ENCODE results near the gene ASAP2.
"Not testable (repeated sequence)": the region's sequence is repeated elsewhere in the genome, so short reads cannot be mapped to it uniquely, and the experiment has no call there.

The ASAP2 gene

DNA sequence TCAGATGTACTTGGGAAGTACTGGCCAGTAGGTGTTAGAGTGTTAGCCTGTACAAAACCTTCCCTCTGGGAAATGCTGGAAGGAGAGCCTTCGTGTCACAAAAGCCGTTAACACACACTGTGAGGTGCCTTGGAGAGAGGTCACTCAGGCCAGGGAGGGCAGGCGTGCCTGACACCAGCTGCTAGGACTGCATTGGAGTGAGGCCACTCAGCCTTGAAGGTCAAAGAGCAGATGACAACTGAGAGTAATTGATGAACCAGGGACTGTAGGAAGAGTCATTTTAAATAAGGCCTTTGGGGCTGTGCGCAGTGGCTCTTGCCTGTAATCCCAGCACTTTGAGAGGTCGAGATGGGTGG lies 45.4 kb downstream of the ASAP2 start:
- Mint-ChIP-seq H3K27me3 (peaks cover 3 to 4% of the 10 kb centered on the region in 2 donors), H3K4me3 (no peak overlapping the region), H3K36me3 (peaks cover 0 to 1% of the 10 kb centered on the region in 2 donors), H3K4me1 (no peaks in the 10 kb centered on the region), H3K9me3 (no peaks in the 10 kb centered on the region), H3K27ac (no peak overlapping the region)
- DNase-seq: no peak
- no peak for ATAC-seq (replicated peaks)

DNA sequence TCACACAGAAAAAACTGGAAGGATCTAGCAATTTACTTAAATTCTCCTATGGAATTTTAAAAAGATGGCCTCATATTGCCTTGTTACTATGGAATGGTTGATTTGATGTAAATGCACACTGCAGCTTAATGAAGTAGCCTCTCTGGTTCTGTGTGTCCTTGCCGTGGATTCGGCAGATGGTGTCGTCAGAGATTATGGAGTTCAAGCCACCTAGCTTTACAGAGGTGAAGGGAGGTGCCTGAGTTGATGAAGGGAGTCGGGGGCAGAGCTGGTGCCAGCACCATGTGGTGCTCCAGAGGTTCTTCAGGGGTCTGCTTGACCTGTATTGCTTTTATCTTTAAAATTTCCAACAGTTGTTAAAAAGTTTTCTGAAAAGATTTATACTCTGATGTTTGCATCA lies 48.8 kb downstream of the ASAP2 start:
- Mint-ChIP-seq H3K4me3 (no peak overlapping the region), H3K36me3 (peaks cover 0 to 1% of the 10 kb centered on the region in 2 donors), H3K9me3 (no peaks in the 10 kb centered on the region), H3K27ac (no peak overlapping the region), H3K27me3 (peaks cover 3 to 4% of the 10 kb centered on the region in 2 donors), H3K4me1 (no peaks in the 10 kb centered on the region)
- no peak for ATAC-seq (replicated peaks)
- DNase-seq: no peak

DNA sequence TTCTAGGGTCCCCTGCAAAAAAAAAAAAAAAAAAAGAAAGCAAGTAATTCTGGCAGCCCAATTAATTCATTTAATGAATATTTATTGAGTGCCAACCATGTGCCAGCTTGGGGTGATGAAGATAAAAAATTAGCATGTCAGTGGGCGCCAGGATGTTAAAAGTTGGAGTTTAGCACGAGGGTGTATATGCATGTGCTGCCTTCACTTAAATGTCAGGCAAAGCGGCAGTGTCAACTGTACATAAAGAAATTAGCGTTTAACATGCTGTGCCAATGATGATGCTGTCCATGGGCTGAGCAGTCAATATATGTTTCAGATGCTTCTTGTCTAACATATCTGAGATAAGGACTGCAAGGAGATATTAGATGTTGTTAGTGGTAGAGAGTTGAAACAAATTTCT lies 49.5 kb downstream of the ASAP2 start:
- Mint-ChIP-seq H3K27ac (no peak overlapping the region), H3K27me3 (no peaks in the 10 kb centered on the region), H3K9me3 (no peaks in the 10 kb centered on the region), H3K4me3 (no peak overlapping the region), H3K36me3 (peaks cover 0 to 1% of the 10 kb centered on the region in 2 donors), H3K4me1 (peaks cover 0 to 5% of the 10 kb centered on the region in 2 donors)
- DNase-seq (no peak), ATAC-seq (replicated peaks) (no peak)

DNA sequence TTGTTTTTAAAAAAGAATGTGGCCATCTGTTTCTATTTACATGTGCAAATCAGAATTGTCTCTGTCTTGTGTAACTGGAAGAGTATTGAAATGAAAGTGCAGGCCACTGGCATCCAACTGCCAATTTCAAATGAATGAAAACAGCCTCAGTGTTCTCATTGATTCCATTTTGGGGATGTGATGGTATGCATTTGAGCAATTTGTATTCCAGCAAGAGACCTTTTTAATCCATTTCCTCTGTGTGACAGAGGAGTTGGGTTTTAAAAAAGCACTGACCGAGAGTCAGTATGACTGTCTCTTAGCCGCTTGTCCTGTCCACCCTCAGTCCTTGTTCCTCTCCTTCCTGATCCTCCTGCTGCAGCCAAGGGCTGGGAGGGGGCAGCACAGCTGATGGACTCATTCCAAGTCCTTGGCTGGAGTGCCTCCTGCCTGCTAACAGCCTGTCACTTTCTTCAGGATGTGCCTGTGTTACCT lies 50.0 kb downstream of the ASAP2 start:
- ATAC-seq (replicated peaks) (no peak), DNase-seq (no peak)
- Mint-ChIP-seq H3K27ac (no peak overlapping the region), H3K4me3 (no peak overlapping the region), H3K27me3 (no peaks in the 10 kb centered on the region), H3K4me1 (peaks cover 0 to 5% of the 10 kb centered on the region in 2 donors), H3K9me3 (no peaks in the 10 kb centered on the region), H3K36me3 (peaks cover 0 to 1% of the 10 kb centered on the region in 2 donors)

DNA sequence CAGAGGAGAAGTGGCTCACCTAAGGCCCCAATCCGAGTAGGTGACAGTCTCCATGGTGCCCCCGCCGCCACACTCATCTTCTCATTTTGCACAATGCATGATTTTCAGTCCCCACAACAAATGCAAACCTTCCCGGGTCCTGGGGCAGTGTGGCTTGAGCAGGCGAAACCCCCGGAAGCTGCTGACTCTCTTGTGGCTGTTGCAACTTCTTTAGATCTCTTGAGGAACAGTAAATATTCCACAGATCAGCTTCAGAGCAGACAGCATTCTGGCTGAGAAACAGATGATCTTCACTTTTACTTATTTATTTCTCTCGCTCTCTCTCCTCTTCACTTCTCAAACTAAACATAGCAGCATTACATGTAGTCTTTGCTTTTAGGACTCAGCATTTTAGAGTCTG lies 51.9 kb downstream of the ASAP2 start:
- Mint-ChIP-seq H3K4me3 (no peak overlapping the region), H3K27ac (no peak overlapping the region), H3K27me3 (no peaks in the 10 kb centered on the region), H3K36me3 (no peaks in the 10 kb centered on the region), H3K9me3 (no peaks in the 10 kb centered on the region), H3K4me1 (peaks cover 3 to 8% of the 10 kb centered on the region in 2 donors)
- no peak for DNase-seq
- no peak for ATAC-seq (replicated peaks)

DNA sequence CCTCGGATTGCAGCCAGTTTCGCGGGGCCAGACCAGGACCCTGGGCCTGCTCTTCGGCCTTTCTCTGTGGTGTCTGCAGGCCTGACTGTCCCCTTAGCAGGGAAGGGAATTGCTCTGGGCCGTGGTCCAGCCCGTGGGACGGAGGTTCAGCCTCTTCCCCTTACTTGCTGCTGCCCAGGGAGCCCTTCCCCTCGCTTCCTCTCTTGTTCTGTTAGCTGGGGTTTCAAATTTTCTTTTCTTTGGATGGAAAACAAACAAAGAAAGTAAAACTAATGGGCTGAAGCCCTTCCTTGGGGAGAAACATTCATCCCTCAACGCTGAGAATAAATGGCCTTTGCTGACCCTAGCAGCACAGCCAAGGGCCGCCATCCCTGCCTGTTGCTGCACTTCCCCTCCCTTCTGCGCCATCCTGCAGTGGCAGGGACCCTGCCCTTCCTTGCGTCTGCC lies 52.4 kb downstream of the ASAP2 start:
- H3K27ac Mint-ChIP-seq: no peak overlapping the region

DNA sequence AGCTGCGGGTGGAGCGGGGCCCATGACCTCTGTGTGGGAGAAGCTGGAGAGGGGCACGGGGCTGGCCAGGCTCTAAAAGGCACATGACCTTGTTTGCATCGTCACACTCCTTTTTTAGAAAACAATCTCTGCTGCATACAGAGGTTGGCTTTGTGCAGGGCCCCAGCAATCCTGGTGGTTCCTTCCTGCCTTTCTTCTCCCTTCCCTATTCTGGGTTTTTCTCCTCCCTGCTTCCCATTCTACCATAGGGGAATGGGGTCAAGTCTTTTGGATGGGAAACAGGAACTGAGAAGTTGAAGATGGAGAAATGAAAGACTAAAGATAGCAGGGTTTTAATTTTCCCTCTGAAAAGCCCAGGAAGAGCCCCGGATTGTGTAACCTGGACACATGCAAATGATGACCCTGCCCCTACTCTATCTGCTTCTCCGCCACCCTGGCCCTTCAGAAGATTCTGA lies 53.9 kb downstream of the ASAP2 start:
- no peak for DNase-seq
- no peak overlapping the region for H3K27ac Mint-ChIP-seq
- no peak overlapping the region for H3K4me3 Mint-ChIP-seq
- no peaks in the 10 kb centered on the region for H3K27me3 Mint-ChIP-seq
- no peak for ATAC-seq (replicated peaks)
- H3K4me1 Mint-ChIP-seq: peaks cover 6 to 11% of the 10 kb centered on the region in 2 donors
- H3K9me3 Mint-ChIP-seq: no peaks in the 10 kb centered on the region
- no peaks in the 10 kb centered on the region for H3K36me3 Mint-ChIP-seq

More for the DNA sequence above, 52.4 kb downstream of the ASAP2 start:
- no peaks in the 10 kb centered on the region for H3K27me3 Mint-ChIP-seq
- H3K9me3 Mint-ChIP-seq: no peaks in the 10 kb centered on the region
- no peak for DNase-seq
- no peak overlapping the region for H3K4me3 Mint-ChIP-seq
- no peak for ATAC-seq (replicated peaks)
- peaks cover 6 to 11% of the 10 kb centered on the region in 2 donors for H3K4me1 Mint-ChIP-seq
- no peaks in the 10 kb centered on the region for H3K36me3 Mint-ChIP-seq

DNA sequence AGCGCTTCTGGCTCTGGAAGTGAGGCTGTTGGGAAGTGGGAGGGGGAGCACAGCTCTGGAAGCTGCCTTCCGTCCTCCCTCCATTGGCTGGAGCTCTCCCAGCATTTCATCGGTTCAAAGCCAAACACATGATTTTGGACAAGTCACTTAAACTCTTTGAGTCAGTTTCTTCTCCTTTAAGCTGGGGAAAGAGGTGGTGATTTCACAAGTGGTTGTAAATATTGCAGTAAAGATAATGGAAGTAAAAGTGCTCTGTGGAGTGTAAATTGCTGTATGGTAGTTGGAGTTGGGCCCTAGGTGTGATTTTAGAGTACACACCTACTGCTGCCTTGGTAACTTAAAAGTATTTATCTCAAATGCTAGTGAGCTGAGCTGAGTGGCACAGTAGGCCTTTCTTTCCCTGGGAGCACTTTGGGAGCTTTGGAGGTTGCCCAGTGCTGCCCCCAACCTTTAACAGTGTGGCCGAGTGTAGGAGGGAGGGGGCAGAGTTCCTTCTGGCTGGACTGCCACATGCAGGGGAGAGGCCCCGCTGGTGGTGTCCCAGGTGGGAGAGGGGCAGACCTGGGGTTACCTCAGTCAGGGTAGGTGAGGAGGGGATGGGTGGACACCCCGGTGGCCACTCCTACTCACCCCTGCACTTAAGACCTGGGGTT lies 54.7 kb downstream of the ASAP2 start:
- H3K4me1 Mint-ChIP-seq: peaks cover 6 to 11% of the 10 kb centered on the region in 2 donors
- peak in 1 of 2 donors; percentile 12 for ATAC-seq (replicated peaks)
- H3K36me3 Mint-ChIP-seq: no peaks in the 10 kb centered on the region
- no peaks in the 10 kb centered on the region for H3K9me3 Mint-ChIP-seq
- no peaks in the 10 kb centered on the region for H3K27me3 Mint-ChIP-seq
- H3K27ac Mint-ChIP-seq: no peak overlapping the region
- H3K4me3 Mint-ChIP-seq: no peak overlapping the region
- DNase-seq: no peak

DNA sequence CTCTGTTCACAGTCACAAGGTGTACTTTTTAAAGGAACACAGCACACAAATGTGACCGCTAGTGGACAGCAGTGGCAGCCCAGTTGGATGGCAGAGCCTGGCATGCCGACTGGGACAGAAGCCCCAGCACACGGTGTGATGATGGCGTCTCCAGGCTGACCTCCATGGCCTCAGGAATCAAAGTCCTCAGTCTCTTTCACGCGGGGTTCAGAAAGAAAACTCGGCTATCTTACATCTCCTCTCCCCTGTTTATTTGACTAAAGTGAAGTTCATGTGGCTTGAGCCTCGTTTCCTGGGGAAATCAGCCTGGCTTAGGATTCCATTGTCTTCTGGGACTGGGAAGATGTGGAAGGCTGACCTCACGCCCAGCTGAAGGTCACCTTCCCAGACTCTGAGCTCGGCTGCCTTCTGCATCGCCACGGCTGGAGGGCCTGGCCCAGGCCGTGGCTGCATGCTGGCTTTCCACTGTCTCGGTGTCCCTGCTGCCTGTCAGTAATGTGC lies 56.1 kb downstream of the ASAP2 start:
- Mint-ChIP-seq H3K4me3 (no peak overlapping the region), H3K27me3 (no peaks in the 10 kb centered on the region), H3K9me3 (no peaks in the 10 kb centered on the region), H3K36me3 (no peaks in the 10 kb centered on the region), H3K4me1 (peaks cover 6 to 11% of the 10 kb centered on the region in 2 donors), H3K27ac (no peak overlapping the region)
- no peak for DNase-seq
- no peak for ATAC-seq (replicated peaks)

DNA sequence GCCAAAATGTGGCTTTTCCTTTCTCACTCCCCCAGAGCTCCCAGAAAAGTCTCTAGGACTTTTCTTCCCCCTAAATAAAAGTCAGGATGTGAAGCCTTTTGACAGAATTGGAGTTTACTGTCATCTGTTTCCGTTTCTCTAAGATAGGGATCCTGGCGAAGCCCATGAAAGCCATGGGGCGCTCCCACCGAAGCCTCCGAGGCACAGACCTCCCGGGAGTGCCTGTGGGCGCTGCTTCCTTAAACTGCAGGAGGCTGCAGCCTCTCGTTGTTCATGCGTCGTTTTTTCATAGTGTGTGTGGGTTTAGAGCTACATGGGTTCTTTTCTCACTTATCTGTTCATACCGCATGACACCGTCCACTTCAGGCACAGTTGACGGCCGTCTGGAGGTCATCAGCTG lies 56.8 kb downstream of the ASAP2 start:
- no peak overlapping the region for H3K4me3 Mint-ChIP-seq
- no peak overlapping the region for H3K27ac Mint-ChIP-seq
- no peaks in the 10 kb centered on the region for H3K9me3 Mint-ChIP-seq
- peaks cover 6 to 11% of the 10 kb centered on the region in 2 donors for H3K4me1 Mint-ChIP-seq
- no peak for DNase-seq
- H3K27me3 Mint-ChIP-seq: no peaks in the 10 kb centered on the region
- ATAC-seq (replicated peaks): peak in 1 of 2 donors; percentile 34
- H3K36me3 Mint-ChIP-seq: no peaks in the 10 kb centered on the region

DNA sequence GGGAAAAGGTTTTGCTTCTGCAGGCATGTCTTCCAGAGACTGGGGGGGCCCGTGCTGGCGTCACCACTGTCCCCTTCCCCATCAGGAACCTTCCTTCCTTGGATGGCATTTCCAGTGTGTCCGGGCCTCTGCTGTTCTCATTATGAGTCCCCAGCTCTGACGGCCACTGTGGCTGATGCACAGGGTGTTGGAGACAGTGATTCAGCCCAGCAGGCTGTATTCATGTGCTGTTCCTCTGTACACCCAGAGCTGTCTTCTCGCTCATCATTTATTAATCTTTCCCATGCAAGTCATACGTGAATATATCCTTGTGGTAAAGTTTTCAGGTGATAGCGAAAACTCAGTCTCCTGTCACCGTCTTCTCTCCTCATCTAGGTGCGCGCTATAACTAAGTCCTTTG lies 57.7 kb downstream of the ASAP2 start:
- H3K4me1 Mint-ChIP-seq: peaks cover 6 to 11% of the 10 kb centered on the region in 2 donors
- no peaks in the 10 kb centered on the region for H3K36me3 Mint-ChIP-seq
- H3K27me3 Mint-ChIP-seq: no peaks in the 10 kb centered on the region
- DNase-seq (no peak), ATAC-seq (replicated peaks) (no peak)
- H3K27ac Mint-ChIP-seq: no peak overlapping the region
- no peaks in the 10 kb centered on the region for H3K9me3 Mint-ChIP-seq
- H3K4me3 Mint-ChIP-seq: no peak overlapping the region

DNA sequence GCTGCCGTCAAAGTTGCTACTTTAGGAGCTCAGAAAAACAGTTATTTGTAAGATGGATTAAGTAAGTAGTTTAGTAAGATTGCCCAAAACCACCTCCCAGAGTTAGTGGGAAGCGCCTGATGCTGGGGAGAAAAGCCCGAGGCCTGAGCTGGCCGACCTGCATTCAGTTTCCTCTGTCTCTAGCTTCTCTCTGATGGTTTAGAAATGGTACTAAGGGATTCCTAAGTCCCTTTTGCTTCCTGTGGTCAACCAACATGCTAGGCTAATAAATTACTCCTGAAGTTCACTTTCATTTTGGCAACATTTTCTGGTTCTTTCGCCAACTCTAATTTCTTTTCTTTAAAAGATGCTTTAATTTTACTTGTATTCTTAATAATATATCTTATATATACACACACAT lies 60.1 kb downstream of the ASAP2 start:
- H3K27ac Mint-ChIP-seq: no peak overlapping the region
- no peak for ATAC-seq (replicated peaks)
- H3K4me3 Mint-ChIP-seq: no peak overlapping the region
- H3K27me3 Mint-ChIP-seq: no peaks in the 10 kb centered on the region
- H3K36me3 Mint-ChIP-seq: no peaks in the 10 kb centered on the region
- no peaks in the 10 kb centered on the region for H3K9me3 Mint-ChIP-seq
- no peak for DNase-seq
- H3K4me1 Mint-ChIP-seq: peaks cover 6% of the 10 kb centered on the region in 2 donors

DNA sequence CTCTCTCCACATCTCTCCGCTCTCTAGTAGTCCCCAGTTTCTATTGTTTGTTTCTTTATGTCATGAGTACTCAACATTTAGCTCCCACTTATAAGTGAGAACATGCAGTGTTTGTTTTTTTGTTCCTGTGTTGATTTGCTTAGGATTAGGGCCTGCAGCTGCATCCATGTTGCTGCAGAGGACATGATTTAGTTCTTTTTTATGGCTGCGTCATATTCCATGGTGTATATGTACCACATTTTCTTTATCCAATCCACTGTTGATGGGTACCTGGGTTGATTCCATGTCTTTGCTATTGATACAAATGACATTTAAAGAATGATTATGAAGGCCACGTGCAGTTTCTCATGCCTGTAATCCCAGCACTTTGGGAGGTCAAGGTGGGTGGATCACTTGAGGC lies 60.7 kb downstream of the ASAP2 start:
- not testable (repeated sequence) for DNase-seq; H3K36me3 Mint-ChIP-seq; ATAC-seq (replicated peaks); H3K27ac Mint-ChIP-seq; H3K4me3 Mint-ChIP-seq; H3K4me1 Mint-ChIP-seq; H3K27me3 Mint-ChIP-seq; H3K9me3 Mint-ChIP-seq

DNA sequence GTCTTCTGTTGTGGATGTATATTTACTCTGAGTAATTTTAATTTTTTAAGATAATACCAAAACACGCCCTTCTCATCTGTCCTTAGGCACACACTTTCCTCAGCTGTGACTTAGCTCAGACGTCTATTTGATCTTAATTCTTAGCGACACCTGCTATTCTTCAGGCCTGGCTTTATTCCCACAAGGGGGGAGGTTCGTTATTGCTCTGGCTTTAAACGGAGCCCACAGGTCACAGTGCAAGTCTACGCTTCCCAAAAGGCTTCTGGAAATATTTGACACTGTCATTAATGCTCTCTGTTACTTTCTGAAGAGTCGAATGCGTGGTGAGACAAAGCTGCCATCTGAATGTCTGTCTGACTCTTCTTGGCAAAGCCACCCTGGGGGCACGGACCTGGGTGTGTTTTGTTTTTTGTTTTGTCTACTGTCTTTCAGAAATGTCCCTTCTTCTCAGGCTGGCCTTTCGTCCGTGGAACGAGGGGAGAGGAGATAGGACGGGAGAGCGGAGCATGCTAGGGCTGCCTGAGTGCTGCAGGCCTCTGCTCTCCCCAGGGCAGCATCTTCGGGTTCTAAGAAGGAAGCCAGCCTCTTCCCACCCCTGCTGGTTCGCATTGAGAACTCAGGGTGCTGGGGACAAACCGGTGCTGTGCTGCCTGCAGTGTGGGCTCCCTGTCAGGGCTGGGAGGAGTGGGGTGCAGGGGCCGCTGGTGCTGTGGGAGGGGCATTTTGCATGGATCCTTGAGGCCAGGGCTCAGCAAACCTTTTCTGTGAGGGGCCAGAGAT lies 61.9 kb downstream of the ASAP2 start:
- H3K27me3 Mint-ChIP-seq: no peaks in the 10 kb centered on the region
- H3K36me3 Mint-ChIP-seq: no peaks in the 10 kb centered on the region
- ATAC-seq (replicated peaks): no peak
- H3K9me3 Mint-ChIP-seq: no peaks in the 10 kb centered on the region
- DNase-seq: no peak
- H3K27ac Mint-ChIP-seq: no peak overlapping the region
- H3K4me1 Mint-ChIP-seq: peaks cover 3% of the 10 kb centered on the region in 2 donors
- no peak overlapping the region for H3K4me3 Mint-ChIP-seq

DNA sequence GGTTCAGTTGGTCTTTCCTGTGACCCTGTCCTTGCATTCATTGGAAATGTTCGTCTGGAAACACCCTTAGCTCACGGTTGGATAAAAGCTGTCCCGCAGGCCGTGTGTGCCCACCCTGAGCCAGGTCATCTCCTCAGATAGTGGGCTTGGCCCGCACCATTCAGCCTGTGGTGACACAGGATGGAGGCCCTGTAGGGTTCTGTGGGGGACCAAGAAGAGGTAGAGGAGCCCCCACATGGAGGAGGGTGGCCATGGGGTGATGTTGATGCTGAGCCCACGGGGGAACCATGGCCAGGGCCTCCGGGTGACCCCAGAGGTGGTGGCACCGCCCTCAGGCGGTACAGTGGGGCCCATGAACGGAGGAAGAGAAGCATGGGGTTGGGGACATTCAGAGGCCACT lies 62.7 kb downstream of the ASAP2 start:
- DNase-seq: no peak
- H3K27ac Mint-ChIP-seq: no peak overlapping the region
- H3K9me3 Mint-ChIP-seq: no peaks in the 10 kb centered on the region
- no peak for ATAC-seq (replicated peaks)
- H3K4me1 Mint-ChIP-seq: no peaks in the 10 kb centered on the region
- no peaks in the 10 kb centered on the region for H3K27me3 Mint-ChIP-seq
- H3K36me3 Mint-ChIP-seq: no peaks in the 10 kb centered on the region
- no peak overlapping the region for H3K4me3 Mint-ChIP-seq

Measured in stimulated activated naive B cell treated with anti-CD40 and anti-IgM and Interleukin-4, amounts not matched to agents 10 μg/mL and 1 μg/mL and 100 μg/mL, for 72 hours (primary cell).